Measurements from ENCODE around the gene SRC.

SRC gene

DNA sequence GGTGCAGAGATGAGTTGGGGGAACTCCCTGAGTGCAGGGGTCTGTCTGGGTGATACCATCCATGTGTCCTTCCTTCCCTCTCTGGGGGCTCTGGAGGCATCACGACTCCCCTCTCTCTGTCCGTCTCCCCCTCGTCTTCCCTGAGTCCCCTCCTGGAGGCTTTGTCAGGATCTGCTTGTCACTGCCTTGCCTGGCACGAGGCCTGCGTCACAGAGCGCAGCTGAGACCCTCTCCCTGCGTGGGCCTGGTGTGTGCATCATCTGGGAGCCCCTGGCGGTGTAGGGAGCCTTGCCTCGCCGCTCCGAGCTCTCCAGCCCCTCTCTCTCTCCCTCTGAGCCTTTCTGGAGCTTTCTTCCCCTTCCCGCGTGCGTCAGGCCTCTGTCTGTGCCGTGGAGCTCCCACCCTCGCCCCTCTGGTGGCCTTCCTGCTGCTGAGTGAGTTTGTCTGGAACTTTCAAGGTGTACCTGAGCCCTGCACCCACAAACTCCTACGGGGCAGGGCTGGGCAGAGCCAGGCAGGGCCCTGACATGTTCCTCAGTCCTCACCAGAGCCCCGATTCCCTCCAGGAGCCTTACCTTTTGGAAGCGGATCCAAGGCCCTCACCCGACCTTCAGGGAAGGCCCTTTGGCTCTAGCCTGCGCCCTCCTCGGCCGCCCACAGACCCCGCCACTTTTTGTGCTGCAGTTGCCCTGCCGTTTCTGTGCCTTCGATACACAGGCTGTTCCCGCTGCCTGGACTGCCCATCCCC, 70.3 kb downstream of the SRC start:
- TF ChIP-seq CTCF (IDR thresholded peaks at IDR 0.05; ENCODE audit: low read depth, low read length) = no peak
- DNase-seq (ENCODE audit: extremely low read depth, low read depth) = no peak

DNA sequence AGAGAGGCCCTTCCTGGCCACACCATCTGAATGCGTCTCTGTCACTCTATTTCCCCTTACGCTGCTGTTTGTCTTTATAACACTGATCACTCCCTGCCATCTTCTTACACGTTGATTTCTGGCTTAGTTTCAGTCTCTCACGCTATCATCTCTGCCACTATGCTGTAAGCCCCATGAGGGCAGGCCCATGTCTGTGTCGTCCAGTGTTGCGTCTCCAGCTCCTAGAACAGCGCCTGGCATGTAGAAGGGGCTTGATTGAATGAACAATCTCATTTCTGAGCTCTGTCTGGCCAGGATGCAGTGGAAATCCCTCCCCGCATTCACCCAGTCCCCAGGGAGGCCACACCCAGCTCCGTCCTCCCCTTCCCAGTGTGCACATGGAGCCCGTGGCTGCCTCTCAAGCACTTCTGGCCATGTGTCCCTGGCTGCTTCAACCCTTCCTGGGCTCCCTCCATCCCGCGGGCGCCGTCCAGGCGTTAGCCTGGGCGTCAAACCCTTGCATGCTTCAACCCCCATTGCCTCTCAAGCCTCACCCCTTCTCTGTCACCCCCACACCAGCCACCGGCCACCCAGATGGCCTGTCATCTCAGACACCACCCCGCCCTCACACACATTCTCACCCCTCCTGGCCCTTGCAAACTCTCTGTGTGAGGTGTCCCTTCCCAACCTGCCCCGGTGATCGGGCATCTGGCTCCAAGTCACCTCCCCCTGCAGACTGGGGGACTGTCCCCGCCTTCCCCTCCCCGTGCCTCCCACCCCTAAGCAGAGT, 71.1 kb downstream of the SRC start:
- DNase-seq (ENCODE audit: extremely low read depth, low read depth) = no peak
- TF ChIP-seq CTCF (IDR thresholded peaks at IDR 0.05; ENCODE audit: low read depth, low read length) = no peak

DNA sequence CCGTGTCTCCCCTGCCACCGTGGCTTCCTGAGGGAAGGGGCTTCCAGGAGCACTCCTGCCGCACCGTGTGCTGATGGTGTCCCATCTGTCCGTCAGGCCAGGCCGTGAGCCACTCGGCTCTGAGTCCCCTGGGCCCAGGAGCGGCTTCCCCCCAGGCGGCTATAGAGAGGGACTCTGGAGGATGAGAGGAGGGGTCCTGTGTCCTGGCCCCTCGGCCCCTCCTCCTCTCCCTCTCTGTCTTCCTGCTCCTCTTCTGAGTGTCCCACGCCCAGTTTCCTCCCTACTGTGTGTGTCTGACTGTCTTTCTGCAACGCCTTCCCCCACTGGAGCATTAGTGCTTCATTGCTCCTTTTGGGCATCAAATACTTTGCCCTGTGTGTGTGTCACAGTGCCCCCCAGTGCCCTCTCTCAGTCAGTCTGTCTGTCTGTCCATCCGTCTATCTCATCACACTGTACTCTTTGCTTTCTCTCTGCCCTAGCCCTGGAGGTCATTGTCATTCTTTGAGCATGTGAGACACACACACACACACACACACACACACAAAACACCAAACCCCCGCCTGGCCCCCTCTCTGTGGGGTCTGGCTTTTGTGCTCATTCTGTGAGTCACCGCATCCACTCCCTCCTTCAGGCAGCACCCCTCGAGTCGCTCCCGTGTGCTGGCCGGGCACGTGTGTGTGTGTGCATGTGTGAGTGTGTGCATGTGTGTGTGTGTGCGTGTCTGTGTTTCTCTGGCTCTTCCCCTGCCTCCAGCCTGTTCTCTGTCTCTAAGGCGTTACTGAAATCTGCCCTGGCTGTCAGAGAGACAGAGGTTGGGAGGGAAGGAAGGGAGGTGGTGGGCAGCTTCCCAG, 71.9 kb downstream of the SRC start:
- no peak; the same call in 1 of the 2 replicates for TF ChIP-seq CTCF (IDR thresholded peaks at IDR 0.05; ENCODE audit: low read depth, low read length)

DNA sequence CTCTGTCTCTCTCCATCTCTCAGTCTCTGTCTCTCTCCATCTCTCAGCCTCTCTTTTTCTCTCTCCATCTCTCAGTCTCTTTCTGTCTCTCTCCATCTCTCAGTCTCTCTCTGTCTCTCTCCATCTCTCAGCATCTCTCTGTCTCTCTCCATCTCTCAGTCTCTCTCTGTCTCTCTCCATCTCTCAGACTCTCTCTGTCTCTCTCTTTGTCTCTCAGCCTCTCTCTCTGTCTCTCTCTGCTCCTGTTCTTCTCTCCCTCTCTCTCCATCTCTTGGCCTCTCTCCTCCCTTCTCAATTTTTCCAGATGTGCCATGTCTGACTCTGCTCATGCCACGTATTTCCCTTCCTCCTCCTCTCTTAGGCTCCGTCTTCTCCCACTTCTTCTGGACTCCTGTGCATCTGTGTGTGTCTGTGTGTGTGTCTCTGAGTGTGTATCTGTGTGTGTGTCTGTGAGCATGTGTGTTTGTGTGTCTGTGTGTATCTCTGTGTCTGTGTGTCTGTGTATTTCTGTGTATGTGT, 72.7 kb downstream of the SRC start:
- no peak for DNase-seq (ENCODE audit: extremely low read depth, low read depth)
- no peak for TF ChIP-seq CTCF (IDR thresholded peaks at IDR 0.05; ENCODE audit: low read depth, low read length)

More for the DNA sequence above, 71.9 kb downstream of the SRC start:
- DNase-seq (ENCODE audit: extremely low read depth, low read depth) = no peak

DNA sequence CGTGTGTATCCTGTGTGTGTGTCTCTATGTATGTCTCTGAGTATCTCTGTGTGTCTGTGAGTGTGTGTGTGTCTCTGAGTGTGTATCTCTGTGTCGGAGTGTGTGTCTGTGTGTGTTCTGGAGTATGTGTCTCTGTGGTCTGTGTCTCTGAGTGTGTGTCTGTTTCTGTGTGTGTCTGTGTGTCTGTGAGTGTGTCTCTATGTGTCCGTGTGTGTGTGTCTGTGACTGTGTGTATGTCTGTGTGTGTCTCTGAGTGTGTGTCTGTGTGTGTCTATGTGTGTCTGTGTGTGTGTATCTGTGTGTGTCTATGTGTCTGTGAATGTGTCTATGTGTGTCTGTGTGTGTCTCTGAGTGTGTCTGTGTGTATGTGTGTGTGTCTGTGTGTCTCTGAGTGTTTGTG, 73.4 kb downstream of the SRC start:
- TF ChIP-seq CTCF (IDR thresholded peaks at IDR 0.05; ENCODE audit: low read depth, low read length) = no peak
- DNase-seq (ENCODE audit: extremely low read depth, low read depth) = no peak

DNA sequence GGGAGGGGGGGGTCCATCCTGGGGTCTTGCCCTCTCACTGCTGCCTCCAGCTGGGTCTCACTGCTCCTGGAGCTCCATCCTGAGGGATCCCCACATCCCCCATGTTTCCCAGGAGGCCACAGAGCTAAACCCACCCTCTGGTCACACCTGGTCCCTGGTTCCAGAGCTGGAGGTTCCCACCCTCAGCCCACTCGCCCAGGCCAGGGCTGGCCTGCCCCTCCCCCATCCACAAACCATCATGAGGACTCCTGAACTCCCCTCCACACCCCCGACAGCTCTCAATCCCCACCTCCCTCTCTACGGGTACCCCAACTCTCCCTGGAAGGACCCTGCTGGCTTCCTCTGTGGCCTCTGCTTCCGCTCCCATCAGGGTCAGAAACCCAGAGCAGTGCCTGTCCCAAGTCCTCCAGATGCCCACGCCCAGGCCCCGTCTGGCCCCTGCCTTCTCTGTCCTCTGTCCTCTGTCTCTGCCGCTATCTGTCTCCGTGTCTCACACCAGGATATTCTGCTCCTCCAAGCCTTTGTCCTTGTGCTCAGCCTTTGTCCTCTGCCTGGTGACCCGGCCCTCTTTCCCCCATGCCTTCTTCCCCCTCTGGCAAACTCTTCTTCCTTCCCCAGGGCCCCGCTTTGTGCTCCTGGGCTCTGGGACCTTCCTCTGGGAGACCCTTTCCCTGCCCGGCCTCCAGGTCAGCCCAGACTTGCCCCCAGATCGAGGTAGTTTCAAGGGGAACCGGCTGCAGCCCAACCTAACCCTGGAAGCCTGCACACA, 74.0 kb downstream of the SRC start:
- DNase-seq (ENCODE audit: extremely low read depth, low read depth) = no peak
- no peak for TF ChIP-seq CTCF (IDR thresholded peaks at IDR 0.05; ENCODE audit: low read depth, low read length)

Measured in AG09319 (cell line).